IMR-90 (cell line): Measurements from ENCODE around the gene C22orf42. TPM values are rescaled to one million over a fixed set of nuclear protein-coding genes. Genes with fewer than 3 reads are reported as not detected.
"Not testable (repeated sequence)": the region's sequence is repeated elsewhere in the genome, so short reads cannot be mapped to it uniquely, and the experiment has no call there.

Source experiments
- ATAC-seq: fragments of 200-7000 bp; cut with Tn5 transposase; 2 replicates; pipeline ENCODE4 v1.9.1; 2020; ENCODE audit warnings: low read depth, mild to moderate bottlenecking, moderate library complexity
- BruUV-seq: library from RNA; stranded (reverse); fragments of 400-500 nt; replicated peaks from 2 replicates; lab custom pipeline; 2021; lab: Mats Ljungman, UMichigan
- CTCF ChIA-PET: fragments of 300-600 bp; formaldehyde crosslinking; extraction: SDS; loops from one replicate; lab custom pipeline; 2021; ENCODE audit warnings: antibody characterized with exemption; lab: Yijun Ruan, JAX
- POLR2A ChIA-PET: fragments of 300-600 bp; sonication (Branson Sonifier 250); formaldehyde crosslinking; loops from one replicate; lab custom pipeline; 2022; ENCODE audit warnings: antibody characterized with exemption; ENCODE audit not compliant: unreplicated experiment; lab: Charles Lee
- DNase-seq: peaks from one replicate; pipeline ENCODE4 v3.0.0; 2013
- H2AFZ ChIP-seq: replicated peaks from 2 replicates; pipeline ENCODE3; 2013; ENCODE audit warnings: low read length, mild to moderate bottlenecking; ENCODE audit not compliant: poor library complexity
- H2AK5ac ChIP-seq: 2 replicates; pipeline ENCODE4 v1.6.1; 2013; ENCODE audit warnings: low read depth, low read length, inconsistent platforms
- H2AK9ac ChIP-seq: replicated peaks from 2 replicates; pipeline ENCODE3; 2013; ENCODE audit warnings: mild to moderate bottlenecking, low read depth, low read length, moderate library complexity; ENCODE audit not compliant: poor library complexity
- H2BK120ac ChIP-seq: 2 replicates; pipeline ENCODE4 v1.6.1; 2013; ENCODE audit warnings: low read depth, low read length, inconsistent platforms
- H2BK15ac ChIP-seq: 3 replicates; pipeline ENCODE4 v1.6.1; 2013; ENCODE audit warnings: low read depth, low read length, inconsistent platforms
- H2BK20ac ChIP-seq: 2 replicates; pipeline ENCODE4 v1.6.1; 2013; ENCODE audit warnings: low read depth, mild to moderate bottlenecking, inconsistent platforms, low read length, moderate library complexity
- H2BK5ac ChIP-seq: 2 replicates; pipeline ENCODE4 v1.6.1; 2013; ENCODE audit warnings: mild to moderate bottlenecking, low read depth, low read length, inconsistent platforms; ENCODE audit not compliant: poor library complexity, severe bottlenecking
- H3K14ac ChIP-seq: replicated peaks from 2 replicates; pipeline ENCODE4 v1.6.1; 2013; ENCODE audit warnings: low read depth, low read length, inconsistent platforms
- H3K18ac ChIP-seq: 2 replicates; pipeline ENCODE4 v1.6.1; 2013; ENCODE audit warnings: low read depth, low read length, control low read depth
- H3K23ac ChIP-seq: 2 replicates; pipeline ENCODE4 v1.6.1; 2013; ENCODE audit warnings: low read depth, low read length, inconsistent platforms
- H3K27ac ChIP-seq: 2 replicates; pipeline ENCODE4 v1.5.1; 2013; ENCODE audit warnings: mild to moderate bottlenecking, control low read depth, low read length; ENCODE audit not compliant: insufficient read depth
- H3K27me3 ChIP-seq: 2 replicates; pipeline ENCODE4 v1.6.1; 2013; ENCODE audit warnings: low read length; ENCODE audit not compliant: control insufficient read depth, insufficient read depth
- H3K36me3 ChIP-seq: 2 replicates; pipeline ENCODE4 v1.6.1; 2013; ENCODE audit warnings: low read length, mixed read lengths; ENCODE audit not compliant: control insufficient read depth, insufficient read depth
- H3K4ac ChIP-seq: 2 replicates; pipeline ENCODE4 v1.6.1; 2013; ENCODE audit warnings: low read depth, low read length, inconsistent platforms
- H3K4me1 ChIP-seq: 2 replicates; pipeline ENCODE4 v1.6.1; 2013; ENCODE audit warnings: low read length, mixed read lengths; ENCODE audit not compliant: control insufficient read depth, insufficient read depth
- H3K4me2 ChIP-seq: 2 replicates; pipeline ENCODE4 v1.6.1; 2013; ENCODE audit warnings: low read depth, mild to moderate bottlenecking, control low read depth, low read length, moderate library complexity
- H3K4me3 ChIP-seq: 2 replicates; pipeline ENCODE4 v1.5.1; 2013; ENCODE audit warnings: low read depth, mild to moderate bottlenecking, control low read depth, low read length, moderate library complexity; ENCODE audit not compliant: insufficient read depth
- H3K56ac ChIP-seq: 2 replicates; pipeline ENCODE4 v1.6.1; 2013; ENCODE audit warnings: low read length, inconsistent platforms; ENCODE audit not compliant: insufficient read depth; ENCODE audit errors: extremely low read depth
- H3K79me1 ChIP-seq, 2 experiments: 2 replicates each; pipeline ENCODE4 v1.6.1; 2013; ENCODE audit warnings: low read length in 2 of 2, inconsistent platforms in 1 of 2, low read depth in 1 of 2
- H3K9ac ChIP-seq: 2 replicates; pipeline ENCODE4 v1.6.1; 2013; ENCODE audit warnings: low read depth, low read length, control low read depth
- H3K9me1 ChIP-seq: 2 replicates; pipeline ENCODE4 v1.6.1; 2013; ENCODE audit warnings: low read length, inconsistent platforms; ENCODE audit not compliant: insufficient read depth
- H3K9me3 ChIP-seq: 2 replicates; pipeline ENCODE4 v1.6.1; 2013; ENCODE audit warnings: low read length; ENCODE audit not compliant: control insufficient read depth, insufficient read depth
- H4K20me1 ChIP-seq: 2 replicates; pipeline ENCODE4 v1.6.1; 2013; ENCODE audit warnings: low read length, inconsistent platforms; ENCODE audit not compliant: insufficient read depth
- H4K5ac ChIP-seq: 2 replicates; pipeline ENCODE4 v1.6.1; 2013; ENCODE audit warnings: mild to moderate bottlenecking, low read depth, low read length, control low read depth
- H4K8ac ChIP-seq, 2 experiments: 2 replicates each; pipeline ENCODE4 v1.6.1; 2013; ENCODE audit warnings: low read depth in 2 of 2, low read length in 2 of 2, control low read depth in 1 of 2, inconsistent platforms in 1 of 2
- H4K91ac ChIP-seq: 2 replicates; pipeline ENCODE4 v1.6.1; 2013; ENCODE audit warnings: low read depth, low read length, inconsistent platforms; ENCODE audit not compliant: insufficient read depth
- MAFK ChIP-seq: IDR thresholded peaks from 2 replicates; pipeline ENCODE4 v1.6.1; 2012; ENCODE audit warnings: low read depth, low read length, improper control_type of control experiment
- MAZ ChIP-seq: IDR thresholded peaks from 2 replicates; pipeline ENCODE4 v1.6.1; 2012; ENCODE audit warnings: low read depth, mild to moderate bottlenecking, low read length, improper control_type of control experiment, moderate library complexity, borderline replicate concordance
- NFE2L2 ChIP-seq: fragments of 150-350 bp; IDR thresholded peaks from 2 replicates; pipeline ENCODE4 v1.6.1; 2016; ENCODE audit warnings: low read depth, mild to moderate bottlenecking, low read length
- POLR2A ChIP-seq: IDR thresholded peaks from 2 replicates; pipeline ENCODE4 v1.6.1; 2012; ENCODE audit warnings: mild to moderate bottlenecking, low read depth, low read length
- WGBS, 2 experiments: methylation state at CpG; one replicate each; pipeline versions ENCODE4 v1.1.5 to v1.1.7; 2013; ENCODE audit warnings: missing lambda C conversion rate in 2 of 2; ENCODE audit not compliant: insufficient read length in 1 of 2; ENCODE audit errors: extremely low coverage in 2 of 2; 5-methylcytosine and 5-hydroxymethylcytosine counted together
- dilution Hi-C: fragments of 300-500 bp; cut with HindIII; formaldehyde crosslinking; loops from one replicate; pipeline ENCODE4 v1.14.3; 2018; ENCODE audit warnings: low sequenced_read_pairs; ENCODE audit not compliant: unreplicated experiment
- in situ Hi-C: fragments of 300-500 bp; cut with MboI; formaldehyde crosslinking; loops from 3 replicates; pipeline ENCODE4 v1.14.3; 2019; ENCODE audit warnings: low sequenced_read_pairs, inconsistent platforms, mixed read lengths
- intact Hi-C: fragments of 100-400 bp; cut with micrococcal nuclease; formaldehyde crosslinking; loops from 2 replicates; pipeline ENCODE4 v1.10.0; 2022
- polyA plus RNA-seq, 3 experiments: library from polyadenylated mRNA; depleted of rRNA; stranded (reverse); fragments of >200 nt; gene quantifications; 2 replicates each; pipeline ENCODE4 v1.2.3, GENCODE V29; 2012; ENCODE audit warnings: low replicate concordance in 1 of 3
- total RNA-seq: library from RNA; depleted of rRNA; stranded (reverse); fragments of >200 nt; gene quantifications from 2 replicates; pipeline ENCODE4 v1.2.3, GENCODE V29; 2012
- TF ChIP-seq, protein P1 (sequence below): fragments of 150-350 bp; IDR thresholded peaks from 2 replicates; pipeline ENCODE4 v1.6.1; 2016; ENCODE audit warnings: low read depth, mild to moderate bottlenecking, low read length, moderate library complexity, borderline replicate concordance
- TF ChIP-seq, protein P2 (sequence below): fragments of 150-350 bp; IDR thresholded peaks from 2 replicates; pipeline ENCODE4 v1.6.1; 2017; ENCODE audit warnings: mild to moderate bottlenecking, antibody characterized with exemption, low read length, low read depth

Gene C22orf42
- total and polyA plus RNA-seq, 2 of the 4 experiments (the other 2 are of a cell fraction), result not detected

DNA sequence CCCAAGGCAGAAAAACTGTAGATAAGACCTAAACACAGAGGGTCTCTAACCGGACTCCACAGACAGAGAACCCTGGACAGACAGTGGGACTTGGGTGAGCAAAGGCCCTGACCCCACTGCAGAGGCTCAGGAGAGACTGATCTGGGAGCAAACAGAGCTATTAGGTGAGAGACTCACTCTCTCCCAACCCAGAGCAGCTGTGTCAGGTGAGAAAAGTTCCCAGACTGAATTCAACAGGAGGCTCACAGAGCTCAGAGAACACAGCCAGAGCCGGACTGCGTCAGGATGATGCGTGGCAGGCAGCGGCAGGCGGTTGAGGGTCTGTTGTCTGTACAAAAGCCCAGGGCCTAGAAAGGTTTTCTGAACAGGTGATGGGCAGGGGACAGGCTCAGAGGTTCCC, 40.2 kb upstream of the C22orf42 start:
- H3K18ac ChIP-seq, result no peak overlapping the region
- no peak overlapping the region for H3K9ac ChIP-seq
- H4K5ac ChIP-seq, result no peak overlapping the region
- no TSS peak for BruUV-seq
- H2AK9ac ChIP-seq, result no peak overlapping the region
- no peak overlapping the region for H2AFZ ChIP-seq
- H3K9me1 ChIP-seq, result no peaks in the 10 kb centered on the region
- no peak overlapping the region for H3K14ac ChIP-seq
- H2BK20ac ChIP-seq, result no peak overlapping the region
- no peaks in the 10 kb centered on the region for H4K20me1 ChIP-seq
- ATAC-seq (no peak), DNase-seq (no peak)
- no peak overlapping the region for H2BK120ac ChIP-seq
- no peak overlapping the region for H3K23ac ChIP-seq
- H2BK15ac ChIP-seq, result no peak overlapping the region
- dilution Hi-C loops (no loop called here), in situ Hi-C loops (no loop called here), intact Hi-C loops (no loop called here)
- H2BK5ac ChIP-seq, result no peak overlapping the region
- no peak overlapping the region for H3K56ac ChIP-seq
- H3K27me3 ChIP-seq, result peaks cover 14% of the 10 kb centered on the region; the same call in 1 of the 2 replicates
- ChIA-PET POLR2A (no interaction called here), CTCF (no interaction called here)
- TF ChIP-seq, protein P1, sequence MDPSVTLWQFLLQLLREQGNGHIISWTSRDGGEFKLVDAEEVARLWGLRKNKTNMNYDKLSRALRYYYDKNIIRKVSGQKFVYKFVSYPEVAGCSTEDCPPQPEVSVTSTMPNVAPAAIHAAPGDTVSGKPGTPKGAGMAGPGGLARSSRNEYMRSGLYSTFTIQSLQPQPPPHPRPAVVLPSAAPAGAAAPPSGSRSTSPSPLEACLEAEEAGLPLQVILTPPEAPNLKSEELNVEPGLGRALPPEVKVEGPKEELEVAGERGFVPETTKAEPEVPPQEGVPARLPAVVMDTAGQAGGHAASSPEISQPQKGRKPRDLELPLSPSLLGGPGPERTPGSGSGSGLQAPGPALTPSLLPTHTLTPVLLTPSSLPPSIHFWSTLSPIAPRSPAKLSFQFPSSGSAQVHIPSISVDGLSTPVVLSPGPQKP, result no peak
- TF ChIP-seq MAFK, result no peak
- TF ChIP-seq NFE2L2, result no peak
- TF ChIP-seq MAZ, result no peak
- TF ChIP-seq, protein P2, sequence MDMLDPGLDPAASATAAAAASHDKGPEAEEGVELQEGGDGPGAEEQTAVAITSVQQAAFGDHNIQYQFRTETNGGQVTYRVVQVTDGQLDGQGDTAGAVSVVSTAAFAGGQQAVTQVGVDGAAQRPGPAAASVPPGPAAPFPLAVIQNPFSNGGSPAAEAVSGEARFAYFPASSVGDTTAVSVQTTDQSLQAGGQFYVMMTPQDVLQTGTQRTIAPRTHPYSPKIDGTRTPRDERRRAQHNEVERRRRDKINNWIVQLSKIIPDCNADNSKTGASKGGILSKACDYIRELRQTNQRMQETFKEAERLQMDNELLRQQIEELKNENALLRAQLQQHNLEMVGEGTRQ, result no peak
- TF ChIP-seq POLR2A, result no peak
- H3K36me3 ChIP-seq, result no peaks in the 10 kb centered on the region
- H2AK5ac ChIP-seq, result no peak overlapping the region
- 72% methylated on average over 5 of the region's 6 CpGs; no CpG with 5 or more reads in 1 of the 2 experiments for WGBS, 2 experiments
- H3K4me2 ChIP-seq, result no peak overlapping the region
- H3K4me1 ChIP-seq, result no peaks in the 10 kb centered on the region
- no peak overlapping the region for H3K4ac ChIP-seq
- no peak overlapping the region for H3K4me3 ChIP-seq
- H3K9me3 ChIP-seq, result no peaks in the 10 kb centered on the region
- H3K79me1 ChIP-seq, result no peaks in the 10 kb centered on the region
- H3K27ac ChIP-seq, result no peak overlapping the region
- H4K8ac ChIP-seq, result no peak overlapping the region
- H4K91ac ChIP-seq, result no peak overlapping the region

DNA sequence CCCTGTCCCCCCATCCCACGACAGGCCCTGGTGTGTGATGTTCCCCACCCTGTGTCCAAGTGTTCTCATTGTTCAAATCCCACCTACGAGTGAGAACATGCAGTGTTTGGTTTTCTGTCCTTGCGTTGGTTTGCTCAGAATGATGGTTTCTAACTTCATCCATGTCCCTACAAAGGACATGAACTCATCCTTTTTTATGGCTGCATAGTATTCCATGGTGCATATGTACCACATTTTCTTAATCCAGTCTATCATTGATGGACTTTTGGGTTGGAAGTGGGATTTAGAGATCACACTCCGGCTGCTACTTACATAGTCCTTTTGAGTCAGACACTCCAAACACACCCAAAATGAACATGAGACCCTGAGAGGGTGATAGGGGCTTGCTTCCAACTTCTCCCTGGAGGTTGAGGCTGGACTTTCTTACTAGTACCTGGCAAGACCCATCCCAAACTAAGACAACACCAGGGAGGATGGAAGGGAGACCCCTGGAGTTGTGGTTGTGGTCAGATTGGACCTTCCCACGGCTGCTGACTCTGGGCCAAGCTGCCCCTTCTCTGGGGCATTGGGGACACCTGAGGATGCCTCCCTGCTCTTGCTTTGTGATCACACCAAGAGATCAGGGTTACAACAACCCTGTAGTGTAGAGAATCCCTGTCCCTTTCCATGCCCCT, 38.6 kb upstream of the C22orf42 start:
- BruUV-seq, CTCF ChIA-PET, ATAC-seq, H4K20me1 ChIP-seq, H3K4me2 ChIP-seq, H2AFZ ChIP-seq, H3K9me1 ChIP-seq, H3K79me1 ChIP-seq, H4K8ac ChIP-seq, H3K27ac ChIP-seq, H2BK5ac ChIP-seq, H3K14ac ChIP-seq, H2BK120ac ChIP-seq, H3K27me3 ChIP-seq, in situ Hi-C loops, H3K9me3 ChIP-seq, H3K4me3 ChIP-seq, H3K4ac ChIP-seq, H2BK15ac ChIP-seq, H2BK20ac ChIP-seq, H3K56ac ChIP-seq, H3K23ac ChIP-seq, intact Hi-C loops, DNase-seq, dilution Hi-C loops, H4K5ac ChIP-seq, H2AK9ac ChIP-seq, H3K36me3 ChIP-seq, POLR2A ChIA-PET, H2AK5ac ChIP-seq, H3K4me1 ChIP-seq, H3K9ac ChIP-seq, H4K91ac ChIP-seq, H3K18ac ChIP-seq: not testable (repeated sequence)
- WGBS, 2 experiments, result no CpG with 5 or more reads among the region's 5 CpGs
